ENCODE results near the gene WDPCP.
"Not testable (repeated sequence)": the region's sequence is repeated elsewhere in the genome, so short reads cannot be mapped to it uniquely, and the experiment has no call there.

GRCh38 chr2:63469313-63469712, 119.0 kb downstream of the WDPCP start:
- TF ChIP-seq, protein P1, sequence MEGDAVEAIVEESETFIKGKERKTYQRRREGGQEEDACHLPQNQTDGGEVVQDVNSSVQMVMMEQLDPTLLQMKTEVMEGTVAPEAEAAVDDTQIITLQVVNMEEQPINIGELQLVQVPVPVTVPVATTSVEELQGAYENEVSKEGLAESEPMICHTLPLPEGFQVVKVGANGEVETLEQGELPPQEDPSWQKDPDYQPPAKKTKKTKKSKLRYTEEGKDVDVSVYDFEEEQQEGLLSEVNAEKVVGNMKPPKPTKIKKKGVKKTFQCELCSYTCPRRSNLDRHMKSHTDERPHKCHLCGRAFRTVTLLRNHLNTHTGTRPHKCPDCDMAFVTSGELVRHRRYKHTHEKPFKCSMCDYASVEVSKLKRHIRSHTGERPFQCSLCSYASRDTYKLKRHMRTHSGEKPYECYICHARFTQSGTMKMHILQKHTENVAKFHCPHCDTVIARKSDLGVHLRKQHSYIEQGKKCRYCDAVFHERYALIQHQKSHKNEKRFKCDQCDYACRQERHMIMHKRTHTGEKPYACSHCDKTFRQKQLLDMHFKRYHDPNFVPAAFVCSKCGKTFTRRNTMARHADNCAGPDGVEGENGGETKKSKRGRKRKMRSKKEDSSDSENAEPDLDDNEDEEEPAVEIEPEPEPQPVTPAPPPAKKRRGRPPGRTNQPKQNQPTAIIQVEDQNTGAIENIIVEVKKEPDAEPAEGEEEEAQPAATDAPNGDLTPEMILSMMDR (conservative IDR thresholded peaks at IDR 0.05): not testable (repeated sequence)
- not testable (repeated sequence) for TF ChIP-seq EZH2 (IDR thresholded peaks at IDR 0.05; ENCODE audit: low read depth)
